PC-3 (cell line): Measurements from ENCODE around the gene PTPN21. TPM values are rescaled to one million over a fixed set of nuclear protein-coding genes. Genes with fewer than 3 reads are reported as not detected.
A peak's percentile ranks its signal among the peaks of the same experiment; 100 is the strongest.

ENCODE experiments used
- ATAC-seq: fragments of 200-7000 bp; cut with Tn5 transposase; 2 replicates; pipeline ENCODE4 v1.9.1; 2020; ENCODE audit warnings: mild to moderate bottlenecking, moderate library complexity
- BruUV-seq: library from RNA; stranded (reverse); fragments of 400-500 nt; replicated peaks from 2 replicates; lab custom pipeline; 2021; lab: Mats Ljungman, UMichigan
- CTCF ChIA-PET: fragments of 300-600 bp; sonication (Branson Sonifier 250); formaldehyde crosslinking; loops from one replicate; lab custom pipeline; 2022; ENCODE audit warnings: antibody characterized with exemption; lab: Charles Lee
- POLR2A ChIA-PET: fragments of 300-600 bp; sonication (Branson Sonifier 250); formaldehyde crosslinking; loops from one replicate; lab custom pipeline; 2022; ENCODE audit warnings: antibody characterized with exemption; ENCODE audit not compliant: unreplicated experiment; lab: Charles Lee
- DNase-seq: peaks from one replicate; pipeline ENCODE4 v3.0.0-alpha.2; 2015
- H2AFZ ChIP-seq: fragments of 300-600 bp; sonication (generic); 2 replicates; pipeline ENCODE4 v1.6.0; 2016; ENCODE audit warnings: antibody characterized with exemption, low read length
- H3F3A ChIP-seq: fragments of 300-600 bp; sonication (generic); one replicate; pipeline ENCODE4 v1.6.0; 2017; ENCODE audit warnings: antibody characterized with exemption, low read length, control low read depth, mild to moderate bottlenecking; ENCODE audit not compliant: unreplicated experiment
- H3K27ac ChIP-seq: fragments of 300-600 bp; sonication (generic); 2 replicates; pipeline ENCODE4 v1.5.1; 2016; ENCODE audit warnings: mild to moderate bottlenecking, low read length
- H3K27me3 ChIP-seq: fragments of 300-600 bp; sonication (generic); 2 replicates; pipeline ENCODE4 v1.6.1; 2016; ENCODE audit warnings: low read length, mixed read lengths
- H3K36me3 ChIP-seq: fragments of 300-600 bp; sonication (generic); 2 replicates; pipeline ENCODE4 v1.6.1; 2016; ENCODE audit warnings: low read depth, mixed run types, low read length, mixed read lengths
- H3K4me1 ChIP-seq: fragments of 300-600 bp; sonication (generic); 2 replicates; pipeline ENCODE4 v1.5.1; 2016; ENCODE audit warnings: low read length; ENCODE audit not compliant: insufficient read depth
- H3K4me2 ChIP-seq: fragments of 300-600 bp; sonication (generic); 2 replicates; pipeline ENCODE4 v1.6.0; 2016; ENCODE audit warnings: low read length
- H3K4me3 ChIP-seq: fragments of 300-600 bp; sonication (generic); 2 replicates; pipeline ENCODE4 v1.5.1; 2016; ENCODE audit warnings: mild to moderate bottlenecking, low read length, mixed read lengths
- H3K79me2 ChIP-seq: fragments of 300-600 bp; sonication (generic); 2 replicates; pipeline ENCODE4 v1.6.1; 2017; ENCODE audit warnings: low read length, mixed read lengths
- H3K9ac ChIP-seq: fragments of 300-600 bp; sonication (generic); 2 replicates; pipeline ENCODE4 v1.6.0; 2016; ENCODE audit warnings: mild to moderate bottlenecking, low read length
- H3K9me2 ChIP-seq: fragments of 300-600 bp; sonication (generic); replicated peaks from 2 replicates; pipeline ENCODE4 v1.6.1; 2016; ENCODE audit warnings: mixed run types, low read length, mixed read lengths
- H3K9me3 ChIP-seq: fragments of 300-600 bp; sonication (generic); 2 replicates; pipeline ENCODE4 v1.6.1; 2016; ENCODE audit warnings: low read length, mixed read lengths
- H4K20me1 ChIP-seq: fragments of 300-600 bp; sonication (generic); 2 replicates; pipeline ENCODE4 v1.6.1; 2016; ENCODE audit warnings: low read length, mixed read lengths
- EZH2 ChIP-seq: fragments of 300-600 bp; sonication (generic); IDR thresholded peaks from one replicate; pipeline ENCODE4 v1.6.1; 2017; ENCODE audit warnings: antibody characterized with exemption, mild to moderate bottlenecking, low read length; ENCODE audit not compliant: unreplicated experiment
- EZH2phosphoT487 ChIP-seq: fragments of 300-600 bp; sonication (generic); IDR thresholded peaks from 2 replicates; pipeline ENCODE4 v1.6.1; 2018; ENCODE audit warnings: mild to moderate bottlenecking, antibody characterized with exemption, low read length, borderline replicate concordance
- intact Hi-C: fragments of 100-400 bp; cut with micrococcal nuclease; formaldehyde crosslinking; loops from 2 replicates; pipeline ENCODE4 v1.9.0; 2023
- total RNA-seq: library from RNA; depleted of rRNA; stranded (reverse); fragments of >200 nt; gene quantifications from 2 replicates; pipeline ENCODE4 v1.2.3, GENCODE V29; 2014
- TF ChIP-seq, protein P1 (sequence below): fragments of 300-600 bp; sonication (generic); conservative IDR thresholded peaks from 2 replicates; pipeline ENCODE4 v1.5.1; 2017; ENCODE audit warnings: antibody characterized with exemption, low read depth, mild to moderate bottlenecking, low read length

The PTPN21 gene
- total RNA-seq, 1 experiment from 2014 or later = 6.3 TPM

DNA sequence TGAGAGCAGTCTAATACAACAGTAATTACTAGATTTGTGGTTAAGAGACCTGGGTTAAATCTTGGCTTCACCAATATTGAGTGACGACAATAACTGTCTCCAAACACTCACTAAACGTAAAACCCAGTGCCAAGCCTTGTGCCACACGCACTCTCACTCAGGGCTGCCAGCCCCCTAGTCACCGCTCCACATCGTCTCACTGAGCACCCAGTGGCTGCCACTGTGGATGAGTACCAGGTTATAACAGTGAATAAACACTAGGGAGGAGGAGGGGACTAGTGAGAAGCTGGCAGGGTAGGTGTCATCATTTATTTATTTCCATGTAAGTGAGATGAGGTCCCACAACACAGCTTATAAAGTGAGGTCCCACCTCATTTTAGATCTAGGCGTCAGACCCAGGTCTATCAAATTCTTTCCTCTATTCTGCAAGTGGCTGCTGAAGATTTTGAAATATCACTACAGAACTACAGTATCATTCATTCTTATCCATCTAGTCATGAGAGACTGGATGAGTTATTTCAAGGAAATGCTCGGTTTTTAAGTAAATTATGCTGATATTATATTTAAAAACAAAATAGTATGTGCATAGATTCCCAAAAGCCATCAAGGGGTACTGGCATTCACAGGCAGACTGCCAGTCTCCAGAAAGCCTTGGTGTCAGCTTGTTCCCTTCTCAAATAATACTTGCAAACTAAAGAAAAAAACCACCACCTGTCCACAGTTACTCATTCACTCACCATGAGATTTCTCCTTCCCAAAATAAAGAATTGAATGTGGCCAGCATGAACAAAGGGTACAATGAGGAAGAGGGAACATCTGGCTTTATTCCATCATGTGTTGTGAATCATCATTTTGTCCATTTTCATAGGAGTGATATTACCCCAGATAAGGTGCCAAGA, 84.0 kb downstream of the PTPN21 start:
- DNase-seq = peak; percentile 54
- POLR2A ChIA-PET = interaction anchor here (0.7 kb wide), 1 partner anchor 43 kb away, joined by 3 read pairs; no protein-coding TSS in a partner anchor
- H3K4me2 ChIP-seq = no peak overlapping the region
- no peaks in the 10 kb centered on the region for H4K20me1 ChIP-seq
- H3K27me3 ChIP-seq = no peaks in the 10 kb centered on the region
- no peak overlapping the region for H2AFZ ChIP-seq
- TF ChIP-seq EZH2 (no peak), EZH2phosphoT487 (no peak)
- TF ChIP-seq, protein P1, sequence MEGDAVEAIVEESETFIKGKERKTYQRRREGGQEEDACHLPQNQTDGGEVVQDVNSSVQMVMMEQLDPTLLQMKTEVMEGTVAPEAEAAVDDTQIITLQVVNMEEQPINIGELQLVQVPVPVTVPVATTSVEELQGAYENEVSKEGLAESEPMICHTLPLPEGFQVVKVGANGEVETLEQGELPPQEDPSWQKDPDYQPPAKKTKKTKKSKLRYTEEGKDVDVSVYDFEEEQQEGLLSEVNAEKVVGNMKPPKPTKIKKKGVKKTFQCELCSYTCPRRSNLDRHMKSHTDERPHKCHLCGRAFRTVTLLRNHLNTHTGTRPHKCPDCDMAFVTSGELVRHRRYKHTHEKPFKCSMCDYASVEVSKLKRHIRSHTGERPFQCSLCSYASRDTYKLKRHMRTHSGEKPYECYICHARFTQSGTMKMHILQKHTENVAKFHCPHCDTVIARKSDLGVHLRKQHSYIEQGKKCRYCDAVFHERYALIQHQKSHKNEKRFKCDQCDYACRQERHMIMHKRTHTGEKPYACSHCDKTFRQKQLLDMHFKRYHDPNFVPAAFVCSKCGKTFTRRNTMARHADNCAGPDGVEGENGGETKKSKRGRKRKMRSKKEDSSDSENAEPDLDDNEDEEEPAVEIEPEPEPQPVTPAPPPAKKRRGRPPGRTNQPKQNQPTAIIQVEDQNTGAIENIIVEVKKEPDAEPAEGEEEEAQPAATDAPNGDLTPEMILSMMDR = no peak
- H3K4me3 ChIP-seq = no peak overlapping the region
- ATAC-seq = no peak; the same call in 1 of the 2 replicates
- no peak overlapping the region for H3K9ac ChIP-seq
- H3K9me2 ChIP-seq = no peaks in the 10 kb centered on the region
- CTCF ChIA-PET = no interaction called here
- intact Hi-C loops = no loop called here
- H3K36me3 ChIP-seq = 0 out of 2 replicates have a peak, but pooled peaks cover 3% of the 10 kb centered on the region
- no TSS peak for BruUV-seq
- no peaks in the 10 kb centered on the region for H3K79me2 ChIP-seq
- no peaks in the 10 kb centered on the region for H3K9me3 ChIP-seq
- no peaks in the 10 kb centered on the region for H3F3A ChIP-seq
- no peak overlapping the region for H3K27ac ChIP-seq
- peaks cover 15% of the 10 kb centered on the region for H3K4me1 ChIP-seq

DNA sequence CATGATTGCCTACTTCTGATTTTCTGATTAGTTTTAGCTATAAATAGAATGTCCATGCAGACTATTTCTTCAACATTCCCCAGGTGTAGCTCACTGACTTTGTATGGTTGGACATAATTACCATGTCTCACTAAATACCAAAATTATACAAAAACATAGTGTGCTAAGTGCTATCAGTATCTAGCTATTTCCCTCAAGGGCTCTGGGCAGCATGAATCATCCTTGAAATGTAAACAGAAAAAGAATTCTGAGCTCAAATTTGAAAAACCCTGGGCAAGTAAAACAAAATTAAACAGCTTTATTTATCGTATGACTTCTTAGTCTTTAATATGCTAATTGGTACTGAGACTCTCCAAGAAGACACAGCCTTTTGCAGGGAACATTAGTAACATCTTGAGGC, 86.4 kb downstream of the PTPN21 start:
- no TSS peak for BruUV-seq
- ChIA-PET POLR2A (interaction anchor here (0.6 kb wide), 2 partner anchors 235 to 410 kb away, joined by 3 to 6 read pairs; no protein-coding TSS in a partner anchor), CTCF (interaction anchor here (1.0 kb wide), 2 partner anchors 91 to 279 kb away, joined by 5 read pairs; no protein-coding TSS in a partner anchor)
- H4K20me1 ChIP-seq = no peaks in the 10 kb centered on the region
- peaks cover 15% of the 10 kb centered on the region for H3K4me1 ChIP-seq
- H3K9me2 ChIP-seq = no peaks in the 10 kb centered on the region
- no peak overlapping the region for H3K4me3 ChIP-seq
- peak; percentile 69 for DNase-seq
- H3K27ac ChIP-seq = no peak overlapping the region
- 0 out of 2 replicates have a peak, but pooled peaks cover 3% of the 10 kb centered on the region for H3K36me3 ChIP-seq
- H3K9ac ChIP-seq = no peak overlapping the region
- ATAC-seq = peak; percentile 84
- TF ChIP-seq, protein P1 = no peak
- no peak for TF ChIP-seq EZH2
- no peak for TF ChIP-seq EZH2phosphoT487
- H3K27me3 ChIP-seq = no peaks in the 10 kb centered on the region
- intact Hi-C loops = loop anchor here (1.0 to 10.0 kb wide), 2 partner anchors 92 to 454 kb away; no protein-coding TSS in a partner anchor
- H3K9me3 ChIP-seq = no peaks in the 10 kb centered on the region
- H3K4me2 ChIP-seq = peak overlapping the region; percentile 41
- no peak overlapping the region for H2AFZ ChIP-seq
- H3F3A ChIP-seq = no peaks in the 10 kb centered on the region
- no peaks in the 10 kb centered on the region for H3K79me2 ChIP-seq
